ENCODE data around the gene NAT14.
"Not testable (repeated sequence)": the region's sequence is repeated elsewhere in the genome, so short reads cannot be mapped to it uniquely, and the experiment has no call there.

Gene NAT14

GRCh38 chr19:55490478-55491432, 5.8 kb downstream of the NAT14 start:
- Histone ChIP-seq H3K36me3 (ENCODE audit: insufficient read depth, low read length) (no peaks in the 10 kb centered on the region), H3K9ac (ENCODE audit: low read depth, low read length) (no peak overlapping the region), H3K9me3 (ENCODE audit: insufficient read depth, low read depth, low read length) (no peaks in the 10 kb centered on the region), H3K4me3 (ENCODE audit: low read length) (no peak overlapping the region), H3K4me1 (ENCODE audit: insufficient read depth, low read length) (peaks cover 16% of the 10 kb centered on the region), H3K27ac (ENCODE audit: low read depth, low read length) (no peak overlapping the region), H3K27me3 (ENCODE audit: insufficient read depth, low read length) (no peaks in the 10 kb centered on the region)
- 84% methylated on average over 52 of the region's 52 CpGs for WGBS

- peaks cover 20% of the 10 kb centered on the region for H3K4me1 ChIP-seq (ENCODE audit: insufficient read depth, low read length)
- no peaks in the 10 kb centered on the region for H3K36me3 ChIP-seq (ENCODE audit: insufficient read depth, low read length)
- H3K9ac ChIP-seq (ENCODE audit: low read depth, low read length), result no peak overlapping the region
- H3K27me3 ChIP-seq (ENCODE audit: insufficient read depth, low read length), result no peaks in the 10 kb centered on the region
- H3K4me3 ChIP-seq (ENCODE audit: low read length), result no peak overlapping the region
- H3K9me3 ChIP-seq (ENCODE audit: insufficient read depth, low read depth, low read length), result no peaks in the 10 kb centered on the region
- 85% methylated on average over 22 of the region's 24 CpGs for WGBS
- no peak overlapping the region for H3K27ac ChIP-seq (ENCODE audit: low read depth, low read length)
Observed at GRCh38 chr19:55491546-55492360, 6.8 kb downstream of the NAT14 start.

DNA sequence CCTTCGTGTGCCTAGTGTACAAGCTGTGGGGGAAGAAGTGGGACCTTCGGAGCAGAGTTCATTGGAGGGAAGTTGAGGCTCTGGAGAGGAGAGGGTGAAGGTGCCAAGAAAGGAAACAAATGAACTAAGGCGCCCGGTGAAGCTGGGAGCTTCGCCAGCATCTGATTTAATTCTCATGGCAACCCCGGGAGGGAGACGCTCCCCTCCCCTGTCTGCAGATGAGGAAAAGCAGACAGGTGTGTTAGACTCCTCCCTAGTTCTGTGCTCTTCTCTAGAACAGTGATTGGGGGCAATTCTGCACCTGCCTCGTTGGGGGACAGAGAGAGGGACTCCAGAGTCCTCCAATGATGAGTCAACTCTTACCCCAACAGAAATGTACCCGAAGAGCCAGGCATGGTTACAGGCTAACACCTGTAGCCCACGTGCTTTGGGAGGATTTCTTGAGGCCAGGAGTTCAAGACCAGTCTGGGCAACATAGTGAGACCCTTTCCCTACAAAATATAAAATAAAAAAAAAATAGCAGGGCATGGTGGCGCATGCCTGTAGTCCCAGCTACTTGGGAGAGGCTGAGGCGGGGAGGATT, 7.5 kb downstream of the NAT14 start:
- H3K27ac ChIP-seq (ENCODE audit: low read depth, low read length), result no peak overlapping the region
- H3K27me3 ChIP-seq (ENCODE audit: insufficient read depth, low read length), result no peaks in the 10 kb centered on the region
- H3K9ac ChIP-seq (ENCODE audit: low read depth, low read length), result no peak overlapping the region
- H3K9me3 ChIP-seq (ENCODE audit: insufficient read depth, low read depth, low read length), result no peaks in the 10 kb centered on the region
- H3K4me1 ChIP-seq (ENCODE audit: insufficient read depth, low read length), result peaks cover 21% of the 10 kb centered on the region
- no peak overlapping the region for H3K4me3 ChIP-seq (ENCODE audit: low read length)
- WGBS, result 83% methylated on average over 12 of the region's 12 CpGs
- H3K36me3 ChIP-seq (ENCODE audit: insufficient read depth, low read length), result no peaks in the 10 kb centered on the region

DNA sequence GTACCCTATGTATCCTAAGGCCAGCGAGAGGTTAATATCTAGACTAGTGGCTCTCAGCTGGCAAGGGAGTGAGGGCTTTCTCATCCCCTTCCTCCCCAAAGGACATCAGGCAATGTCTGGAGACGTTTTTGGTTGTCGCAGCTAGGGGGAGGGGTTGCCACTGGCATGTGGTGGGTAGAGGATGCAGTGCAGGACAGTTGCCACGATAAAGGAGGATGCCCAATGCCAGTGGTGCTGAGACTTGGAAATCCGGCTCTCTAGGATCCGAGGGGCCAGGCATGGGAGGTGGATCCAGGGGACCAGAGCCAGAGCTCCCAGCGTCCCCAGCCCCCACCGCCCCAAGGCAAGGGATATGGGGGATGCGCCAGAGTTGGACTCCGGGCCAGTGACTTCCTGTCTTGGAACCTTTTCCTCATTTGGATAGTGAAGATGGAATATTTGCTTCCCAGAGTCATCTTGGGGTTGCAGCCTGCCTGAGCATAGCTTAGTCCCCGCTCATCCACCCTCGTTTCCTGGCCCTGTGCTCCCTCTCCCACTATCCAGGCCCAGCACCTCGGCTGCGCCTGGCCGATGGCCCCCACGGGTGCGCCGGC, 8.2 kb downstream of the NAT14 start:
- Histone ChIP-seq H3K36me3 (ENCODE audit: insufficient read depth, low read length) (no peaks in the 10 kb centered on the region), H3K4me3 (ENCODE audit: low read length) (no peak overlapping the region), H3K9me3 (ENCODE audit: insufficient read depth, low read depth, low read length) (no peaks in the 10 kb centered on the region), H3K27ac (ENCODE audit: low read depth, low read length) (no peak overlapping the region), H3K4me1 (ENCODE audit: insufficient read depth, low read length) (peaks cover 16% of the 10 kb centered on the region; the same call in 1 of the 2 replicates), H3K9ac (ENCODE audit: low read depth, low read length) (no peak overlapping the region), H3K27me3 (ENCODE audit: insufficient read depth, low read length) (no peaks in the 10 kb centered on the region)
- WGBS, result 83% methylated on average over 18 of the region's 18 CpGs

- no peaks in the 10 kb centered on the region for H3K36me3 ChIP-seq (ENCODE audit: insufficient read depth, low read length)
- no peaks in the 10 kb centered on the region for H3K27me3 ChIP-seq (ENCODE audit: insufficient read depth, low read length)
- H3K4me3 ChIP-seq (ENCODE audit: low read length), result no peak overlapping the region
- H3K4me1 ChIP-seq (ENCODE audit: insufficient read depth, low read length), result peaks cover 14% of the 10 kb centered on the region; the same call in 1 of the 2 replicates
- H3K9me3 ChIP-seq (ENCODE audit: insufficient read depth, low read depth, low read length), result no peaks in the 10 kb centered on the region
- 84% methylated on average over 29 of the region's 38 CpGs for WGBS
- no peak overlapping the region for H3K27ac ChIP-seq (ENCODE audit: low read depth, low read length)
- no peak overlapping the region for H3K9ac ChIP-seq (ENCODE audit: low read depth, low read length)
Observed at GRCh38 chr19:55493645-55494171, 8.7 kb downstream of the NAT14 start.

DNA sequence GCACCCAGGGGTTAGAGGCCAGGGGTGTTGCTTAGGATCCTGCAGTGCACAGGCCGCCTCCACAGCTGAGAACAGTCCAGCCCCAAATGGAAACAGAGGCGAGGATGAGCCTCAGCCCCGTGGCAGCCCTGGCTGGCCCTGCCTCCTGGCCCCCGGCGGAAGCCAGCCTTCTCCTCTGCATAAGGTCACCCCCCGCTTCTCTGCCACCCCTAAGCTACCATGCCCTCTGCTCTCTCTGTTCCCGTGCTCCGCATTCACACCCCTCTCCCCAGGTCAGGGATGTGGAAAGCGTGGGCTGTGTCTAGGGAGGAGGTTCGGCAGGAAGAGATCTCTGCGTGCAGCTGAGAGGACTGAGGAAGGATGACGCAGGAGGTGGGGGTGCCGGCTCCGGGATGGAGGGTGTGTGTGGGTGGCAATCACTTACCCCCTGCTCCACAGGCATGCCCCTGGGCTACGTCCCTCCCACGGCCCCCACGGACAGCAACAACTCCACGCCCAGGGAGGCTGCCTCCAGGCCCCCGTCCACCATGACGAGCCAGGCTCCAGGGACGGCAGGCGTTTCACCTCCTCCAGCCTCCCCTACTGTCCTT, 9.3 kb downstream of the NAT14 start:
- Histone ChIP-seq H3K9me3 (ENCODE audit: insufficient read depth, low read depth, low read length) (no peaks in the 10 kb centered on the region), H3K4me3 (ENCODE audit: low read length) (no peak overlapping the region), H3K36me3 (ENCODE audit: insufficient read depth, low read length) (no peaks in the 10 kb centered on the region), H3K27ac (ENCODE audit: low read depth, low read length) (no peak overlapping the region), H3K9ac (ENCODE audit: low read depth, low read length) (no peak overlapping the region), H3K27me3 (ENCODE audit: insufficient read depth, low read length) (no peaks in the 10 kb centered on the region), H3K4me1 (ENCODE audit: insufficient read depth, low read length) (peaks cover 11% of the 10 kb centered on the region; the same call in 1 of the 2 replicates)
- 71% methylated on average over 20 of the region's 22 CpGs for WGBS

DNA sequence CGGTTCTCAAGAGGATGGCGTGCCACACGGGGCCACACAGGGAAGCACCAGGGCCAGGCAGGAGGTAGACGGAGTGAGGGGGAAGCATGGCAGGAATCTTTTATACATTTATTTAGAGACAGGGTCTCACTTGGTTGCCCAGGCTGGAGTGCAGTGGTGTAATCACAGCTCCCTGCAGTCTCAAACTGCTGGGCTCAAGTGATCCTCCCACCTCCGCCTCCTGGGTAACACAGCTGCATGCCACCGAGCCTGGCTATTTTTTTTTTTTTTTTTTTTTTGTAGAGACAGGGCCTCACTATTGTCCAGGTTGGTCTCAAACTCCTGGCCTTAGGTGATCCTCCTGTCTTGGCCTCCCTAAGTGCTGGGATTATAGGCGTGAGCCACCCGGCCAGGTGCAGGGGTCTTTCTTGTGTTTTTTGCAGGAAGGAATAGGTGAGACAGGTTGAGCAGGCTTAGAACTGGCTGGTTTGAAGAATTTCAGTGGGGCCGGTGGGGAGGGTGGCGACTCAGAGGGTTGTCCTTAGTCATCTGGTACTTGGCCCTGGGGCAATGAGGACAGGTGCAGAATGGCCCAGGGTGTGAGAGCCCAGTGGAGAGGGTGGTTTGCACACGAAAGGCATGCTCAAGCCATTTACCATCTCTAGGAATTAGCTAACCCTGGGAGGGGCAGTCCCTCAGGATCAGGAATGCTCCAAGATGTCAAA, 10.8 kb downstream of the NAT14 start:
- Histone ChIP-seq H3K36me3 (ENCODE audit: insufficient read depth, low read length) (no peaks in the 10 kb centered on the region), H3K27me3 (ENCODE audit: insufficient read depth, low read length) (no peaks in the 10 kb centered on the region), H3K27ac (ENCODE audit: low read depth, low read length) (no peak overlapping the region), H3K4me3 (ENCODE audit: low read length) (no peak overlapping the region), H3K9me3 (ENCODE audit: insufficient read depth, low read depth, low read length) (no peaks in the 10 kb centered on the region), H3K9ac (ENCODE audit: low read depth, low read length) (no peak overlapping the region), H3K4me1 (ENCODE audit: insufficient read depth, low read length) (peaks cover 11% of the 10 kb centered on the region; the same call in 1 of the 2 replicates)
- 67% methylated on average over 11 of the region's 11 CpGs for WGBS

DNA sequence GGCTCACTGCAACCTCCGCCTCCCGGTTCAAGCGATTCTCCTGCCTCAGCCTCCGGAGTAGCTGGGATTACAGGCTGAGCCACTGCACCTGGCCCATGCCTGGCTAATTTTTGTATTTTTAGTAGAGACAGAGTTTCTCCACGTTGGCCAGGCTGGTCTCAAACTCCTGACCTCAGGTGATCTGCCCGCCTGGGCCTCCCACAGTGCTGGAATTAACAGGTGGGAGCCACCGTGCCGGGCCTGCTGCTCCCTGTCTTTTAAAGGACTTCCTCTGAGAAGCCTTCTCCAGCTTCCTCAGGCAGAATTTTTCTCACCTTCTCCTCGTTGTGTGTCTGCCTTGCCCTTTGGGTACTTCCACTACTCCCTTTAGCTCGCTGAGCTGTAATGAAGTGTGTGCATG, 11.8 kb downstream of the NAT14 start:
- H3K27me3 ChIP-seq (ENCODE audit: insufficient read depth, low read length); H3K27ac ChIP-seq (ENCODE audit: low read depth, low read length); H3K36me3 ChIP-seq (ENCODE audit: insufficient read depth, low read length); H3K4me3 ChIP-seq (ENCODE audit: low read length); H3K9me3 ChIP-seq (ENCODE audit: insufficient read depth, low read depth, low read length); H3K9ac ChIP-seq (ENCODE audit: low read depth, low read length): not testable (repeated sequence)
- 78% methylated on average over 10 of the region's 10 CpGs for WGBS
- H3K4me1 ChIP-seq (ENCODE audit: insufficient read depth, low read length), result peaks cover 11% of the 10 kb centered on the region; the same call in 1 of the 2 replicates

- Histone ChIP-seq H3K27me3 (ENCODE audit: insufficient read depth, low read length) (peaks cover 6% of the 10 kb centered on the region), H3K4me3 (ENCODE audit: low read length) (no peak overlapping the region), H3K36me3 (ENCODE audit: insufficient read depth, low read length) (no peaks in the 10 kb centered on the region), H3K4me1 (ENCODE audit: insufficient read depth, low read length) (peaks cover 11% of the 10 kb centered on the region; the same call in 1 of the 2 replicates), H3K9me3 (ENCODE audit: insufficient read depth, low read depth, low read length) (no peaks in the 10 kb centered on the region), H3K27ac (ENCODE audit: low read depth, low read length) (no peak overlapping the region), H3K9ac (ENCODE audit: low read depth, low read length) (no peak overlapping the region)
- 92% methylated on average over 13 of the region's 13 CpGs for WGBS
Observed at GRCh38 chr19:55497763-55498162, 12.8 kb downstream of the NAT14 start.
